MCF 10A (cell line): ENCODE data around the gene CD96. TPM values are rescaled to one million over a fixed set of nuclear protein-coding genes. Genes with fewer than 3 reads are reported as not detected.

Experiments used
- BruUV-seq: library from RNA; stranded (reverse); fragments of 400-500 nt; replicated peaks from 2 replicates; lab custom pipeline; 2021; lab: Mats Ljungman, UMichigan
- CTCF ChIA-PET: fragments of 300-600 bp; sonication (Branson Sonifier 250); formaldehyde crosslinking; extraction: SDS; loops from one replicate; lab custom pipeline; 2021; ENCODE audit warnings: antibody characterized with exemption, inconsistent platforms; lab: Yijun Ruan, JAX
- POLR2A ChIA-PET: fragments of 300-600, 350-650 bp; sonication (Branson Sonifier 250); formaldehyde crosslinking; extraction: SDS; loops from one replicate; lab custom pipeline; 2020; ENCODE audit warnings: antibody characterized with exemption, inconsistent platforms; lab: Yijun Ruan, JAX
- DNase-seq: peaks from one replicate; pipeline ENCODE4 v3.0.0-alpha.2; 2018; ENCODE audit not compliant: unreplicated experiment
- H3K27ac Mint-ChIP-seq: one replicate; pipeline ENCODE4 v1.8.0; 2022; ENCODE audit warnings: mild to moderate bottlenecking, low read depth, mixed read lengths; ENCODE audit not compliant: unreplicated experiment
- H3K27me3 Mint-ChIP-seq: one replicate; pipeline ENCODE4 v1.8.0; 2022; ENCODE audit warnings: mixed read lengths; ENCODE audit not compliant: insufficient read depth, unreplicated experiment
- H3K36me3 Mint-ChIP-seq: one replicate; pipeline ENCODE4 v1.8.0; 2022; ENCODE audit warnings: mild to moderate bottlenecking, moderate library complexity, mixed read lengths; ENCODE audit not compliant: insufficient read depth, unreplicated experiment
- H3K4me1 Mint-ChIP-seq: one replicate; pipeline ENCODE4 v1.8.0; 2022; ENCODE audit warnings: mixed read lengths; ENCODE audit not compliant: insufficient read depth, unreplicated experiment
- H3K4me3 Mint-ChIP-seq: one replicate; pipeline ENCODE4 v1.8.0; 2022; ENCODE audit warnings: mild to moderate bottlenecking, moderate library complexity, mixed read lengths; ENCODE audit not compliant: unreplicated experiment
- H3K9me3 Mint-ChIP-seq: one replicate; pipeline ENCODE4 v1.8.0; 2022; ENCODE audit warnings: mixed read lengths; ENCODE audit not compliant: unreplicated experiment
- intact Hi-C: fragments of 100-400 bp; cut with micrococcal nuclease; formaldehyde crosslinking; loops from 2 replicates; pipeline ENCODE4 v1.14.1; 2022
- total RNA-seq: library from RNA; stranded (reverse); gene quantifications from 2 replicates; pipeline ENCODE4 v1.2.3, GENCODE V29; 2022
- TF ChIP-seq, protein P1 (sequence below): fragments of 200-600 bp; IDR thresholded peaks from one replicate; pipeline ENCODE4 v1.8.0; 2022; ENCODE audit warnings: antibody characterized with exemption, mild to moderate bottlenecking; ENCODE audit not compliant: unreplicated experiment

CD96 gene
- total RNA-seq, 1 experiment from 2014 or later, result 0.09 TPM

DNA sequence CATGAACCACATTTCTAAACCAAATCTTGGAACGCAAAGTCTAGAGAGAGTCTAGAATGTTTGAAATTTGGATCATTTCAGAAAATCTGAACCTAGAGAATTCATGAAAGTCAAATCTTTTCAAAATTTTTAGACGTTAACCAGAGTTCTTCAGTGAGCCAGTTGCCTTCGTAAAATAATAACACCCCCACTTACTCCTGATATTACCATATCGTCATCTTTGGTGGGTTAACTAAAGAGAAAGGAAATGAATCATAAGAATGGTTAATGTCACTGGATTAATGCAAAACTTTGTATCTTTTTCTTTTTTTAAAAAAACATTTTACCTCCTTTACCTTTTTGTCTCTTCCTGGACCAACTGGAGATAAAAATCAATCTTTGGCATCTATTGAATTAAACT is 54.3 kb downstream of the CD96 start:
- TF ChIP-seq, protein P1, sequence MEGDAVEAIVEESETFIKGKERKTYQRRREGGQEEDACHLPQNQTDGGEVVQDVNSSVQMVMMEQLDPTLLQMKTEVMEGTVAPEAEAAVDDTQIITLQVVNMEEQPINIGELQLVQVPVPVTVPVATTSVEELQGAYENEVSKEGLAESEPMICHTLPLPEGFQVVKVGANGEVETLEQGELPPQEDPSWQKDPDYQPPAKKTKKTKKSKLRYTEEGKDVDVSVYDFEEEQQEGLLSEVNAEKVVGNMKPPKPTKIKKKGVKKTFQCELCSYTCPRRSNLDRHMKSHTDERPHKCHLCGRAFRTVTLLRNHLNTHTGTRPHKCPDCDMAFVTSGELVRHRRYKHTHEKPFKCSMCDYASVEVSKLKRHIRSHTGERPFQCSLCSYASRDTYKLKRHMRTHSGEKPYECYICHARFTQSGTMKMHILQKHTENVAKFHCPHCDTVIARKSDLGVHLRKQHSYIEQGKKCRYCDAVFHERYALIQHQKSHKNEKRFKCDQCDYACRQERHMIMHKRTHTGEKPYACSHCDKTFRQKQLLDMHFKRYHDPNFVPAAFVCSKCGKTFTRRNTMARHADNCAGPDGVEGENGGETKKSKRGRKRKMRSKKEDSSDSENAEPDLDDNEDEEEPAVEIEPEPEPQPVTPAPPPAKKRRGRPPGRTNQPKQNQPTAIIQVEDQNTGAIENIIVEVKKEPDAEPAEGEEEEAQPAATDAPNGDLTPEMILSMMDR, result no peak
- intact Hi-C loops, result no loop called here
- Mint-ChIP-seq H3K4me1 (peaks cover 54% of the 10 kb centered on the region), H3K27me3 (no peaks in the 10 kb centered on the region), H3K36me3 (no peaks in the 10 kb centered on the region), H3K4me3 (no peak overlapping the region), H3K9me3 (no peaks in the 10 kb centered on the region), H3K27ac (no peak overlapping the region)
- no peak for DNase-seq
- ChIA-PET CTCF (interaction anchor here (1.0 kb wide), 1 partner anchor 94 kb away, joined by 4 read pairs; no protein-coding TSS in a partner anchor), POLR2A (interaction anchor here (0.5 to 4.8 kb wide), 4 partner anchors 14 to 337 kb away, joined by 3 to 51 read pairs (median 10); no protein-coding TSS in a partner anchor)
- BruUV-seq, result no TSS peak

DNA sequence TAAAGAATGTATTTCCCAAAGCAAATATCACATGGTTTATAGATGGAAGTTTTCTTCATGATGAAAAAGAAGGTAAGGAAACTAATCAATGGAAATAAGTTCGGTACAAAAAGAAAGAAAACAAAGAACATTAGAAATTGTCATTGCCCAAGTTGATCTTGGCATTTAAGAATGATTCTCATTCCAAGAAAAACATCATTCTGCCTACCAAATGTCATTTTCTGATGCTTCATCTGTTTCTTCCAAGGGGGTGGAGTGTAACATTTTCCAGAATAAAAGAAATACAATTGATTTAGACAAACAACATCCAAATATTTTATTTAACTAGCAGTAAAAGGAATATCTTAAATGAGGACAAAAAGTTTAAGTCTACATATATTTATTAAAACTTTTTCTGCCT is 56.1 kb downstream of the CD96 start:
- ChIA-PET CTCF (interaction anchor here (0.5 to 3.2 kb wide), 5 partner anchors 8 to 93 kb away, joined by 3 to 18 read pairs (median 5); no protein-coding TSS in a partner anchor), POLR2A (interaction anchor here (0.9 to 3.0 kb wide), 4 partner anchors 9 to 138 kb away, joined by 3 to 12 read pairs (median 8); no protein-coding TSS in a partner anchor)
- Mint-ChIP-seq H3K27ac (no peak overlapping the region), H3K4me3 (no peak overlapping the region), H3K9me3 (no peaks in the 10 kb centered on the region), H3K36me3 (no peaks in the 10 kb centered on the region), H3K4me1 (peaks cover 39% of the 10 kb centered on the region), H3K27me3 (no peaks in the 10 kb centered on the region)
- no peak for DNase-seq
- BruUV-seq, result no TSS peak
- TF ChIP-seq, protein P1, result no peak
- intact Hi-C loops, result no loop called here

DNA sequence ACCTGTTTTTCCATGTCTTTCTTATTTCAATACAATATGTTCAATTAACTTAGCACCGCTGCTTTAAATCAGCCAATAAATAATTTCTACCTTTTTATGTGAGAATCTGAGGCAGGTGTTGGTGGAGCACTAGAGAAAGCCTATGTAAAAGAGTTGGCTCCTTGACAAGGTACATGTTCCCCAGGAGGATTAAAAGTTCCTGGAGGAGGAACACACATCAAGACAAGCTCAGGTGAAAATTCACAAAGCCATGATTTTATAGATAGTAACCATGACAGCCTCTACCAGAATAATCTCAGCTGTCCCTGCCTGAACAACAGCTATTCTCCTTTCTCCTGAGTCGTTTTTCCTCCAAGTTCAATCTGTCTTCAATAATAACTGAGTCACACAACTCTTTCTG is 56.6 kb downstream of the CD96 start:
- CTCF ChIA-PET, result interaction anchor here (0.5 to 3.2 kb wide), 5 partner anchors 9 to 93 kb away, joined by 3 to 18 read pairs (median 5); no protein-coding TSS in a partner anchor
- TF ChIP-seq, protein P1, result no peak
- Mint-ChIP-seq H3K27ac (no peak overlapping the region), H3K27me3 (no peaks in the 10 kb centered on the region), H3K4me1 (peaks cover 35% of the 10 kb centered on the region), H3K4me3 (no peak overlapping the region), H3K9me3 (no peaks in the 10 kb centered on the region), H3K36me3 (no peaks in the 10 kb centered on the region)
- intact Hi-C loops, result no loop called here
- BruUV-seq, result no TSS peak
- DNase-seq, result no peak
- POLR2A ChIA-PET, result interaction anchor here (0.6 to 3.0 kb wide), 6 partner anchors 9 to 141 kb away, joined by 3 to 12 read pairs (median 4); no protein-coding TSS in a partner anchor

DNA sequence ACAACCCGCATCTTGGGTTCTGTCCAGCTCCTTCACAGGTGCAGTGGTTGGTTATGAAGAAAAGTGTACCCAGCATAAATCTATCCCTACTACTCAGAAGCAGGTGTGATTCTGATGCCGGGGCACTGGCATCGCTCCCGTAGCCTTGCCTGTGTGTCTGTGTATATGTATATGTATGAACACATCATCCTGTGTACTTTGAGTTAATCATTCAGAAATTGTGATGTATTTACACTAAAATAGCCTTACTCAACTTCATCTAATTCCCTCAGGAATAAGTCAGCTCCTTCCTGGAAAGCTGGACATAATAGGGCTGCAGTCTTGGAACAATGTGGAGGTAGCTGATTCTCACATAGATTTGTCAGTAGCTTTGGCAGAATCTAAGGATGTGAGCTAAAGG is 59.8 kb downstream of the CD96 start:
- Mint-ChIP-seq H3K4me3 (no peak overlapping the region), H3K4me1 (peaks cover 14% of the 10 kb centered on the region), H3K27ac (no peak overlapping the region), H3K36me3 (no peaks in the 10 kb centered on the region), H3K27me3 (no peaks in the 10 kb centered on the region), H3K9me3 (no peaks in the 10 kb centered on the region)
- intact Hi-C loops, result no loop called here
- ChIA-PET POLR2A (interaction anchor here (0.9 to 1.3 kb wide), 2 partner anchors 12 to 17 kb away, joined by 3 to 5 read pairs; no protein-coding TSS in a partner anchor), CTCF (interaction anchor here (0.9 to 2.0 kb wide), 4 partner anchors 9 to 90 kb away, joined by 4 to 7 read pairs (median 6); no protein-coding TSS in a partner anchor)
- TF ChIP-seq, protein P1, result no peak
- no TSS peak for BruUV-seq
- DNase-seq, result no peak
